ENCODE results near the gene MTCH1.
"Not testable (repeated sequence)": the region's sequence is repeated elsewhere in the genome, so short reads cannot be mapped to it uniquely, and the experiment has no call there.

GRCh38 chr6:36939005-36939404 is 47.0 kb downstream of the MTCH1 start:
- TF ChIP-seq YY1 (IDR thresholded peaks at IDR 0.05; ENCODE audit: extremely low read depth, insufficient replicate concordance, low read depth, low read length); ZBTB33 (IDR thresholded peaks at IDR 0.05; ENCODE audit: extremely low read depth, insufficient replicate concordance, low read length); EGR1 (IDR thresholded peaks at IDR 0.05; ENCODE audit: low read depth); CTCF (IDR thresholded peaks at IDR 0.05 in 2 of 3, conservative IDR thresholded peaks at IDR 0.05 in 1 of 3; ENCODE audit: borderline replicate concordance in 1 of 3, insufficient read depth in 1 of 3, low read depth in 2 of 3, low read length in 2 of 3); POLR2A (IDR thresholded peaks at IDR 0.05; ENCODE audit: borderline replicate concordance, extremely low read depth, insufficient read depth, insufficient read length); MAX (IDR thresholded peaks at IDR 0.05); POLR2AphosphoS5 (IDR thresholded peaks at IDR 0.05; ENCODE audit: low read depth, low read length): not testable (repeated sequence)

All from HCT116 (cell line).